GM12872 (cell line): Measurements from ENCODE around the gene ZBED4.

Experiments
- TF ChIP-seq, protein P1 (sequence below): IDR thresholded peaks from 3 replicates; pipeline ENCODE4 v1.5.1; 2011; ENCODE audit warnings: low read depth, mild to moderate bottlenecking, low read length, moderate library complexity; ENCODE audit not compliant: insufficient read depth

ZBED4 gene

DNA sequence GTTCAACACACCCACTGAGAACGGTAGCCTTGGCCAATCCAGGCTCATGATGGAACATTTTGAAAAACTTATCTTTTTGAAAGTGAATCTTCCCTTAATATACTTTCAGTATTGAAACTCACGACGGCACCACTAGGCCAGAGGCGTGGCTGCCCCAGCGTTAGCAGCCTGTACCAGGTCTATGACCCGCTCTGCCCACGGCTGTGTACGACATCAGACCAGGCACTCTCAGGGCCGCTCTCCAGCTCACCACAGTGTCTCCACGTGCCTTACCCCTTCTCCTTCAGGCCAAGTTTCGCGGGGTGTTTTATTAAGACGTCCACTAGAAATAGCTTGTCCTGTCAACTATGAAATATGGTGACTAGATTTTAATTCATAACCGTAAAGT is 33.4 kb downstream of the ZBED4 start:
- TF ChIP-seq, protein P1, sequence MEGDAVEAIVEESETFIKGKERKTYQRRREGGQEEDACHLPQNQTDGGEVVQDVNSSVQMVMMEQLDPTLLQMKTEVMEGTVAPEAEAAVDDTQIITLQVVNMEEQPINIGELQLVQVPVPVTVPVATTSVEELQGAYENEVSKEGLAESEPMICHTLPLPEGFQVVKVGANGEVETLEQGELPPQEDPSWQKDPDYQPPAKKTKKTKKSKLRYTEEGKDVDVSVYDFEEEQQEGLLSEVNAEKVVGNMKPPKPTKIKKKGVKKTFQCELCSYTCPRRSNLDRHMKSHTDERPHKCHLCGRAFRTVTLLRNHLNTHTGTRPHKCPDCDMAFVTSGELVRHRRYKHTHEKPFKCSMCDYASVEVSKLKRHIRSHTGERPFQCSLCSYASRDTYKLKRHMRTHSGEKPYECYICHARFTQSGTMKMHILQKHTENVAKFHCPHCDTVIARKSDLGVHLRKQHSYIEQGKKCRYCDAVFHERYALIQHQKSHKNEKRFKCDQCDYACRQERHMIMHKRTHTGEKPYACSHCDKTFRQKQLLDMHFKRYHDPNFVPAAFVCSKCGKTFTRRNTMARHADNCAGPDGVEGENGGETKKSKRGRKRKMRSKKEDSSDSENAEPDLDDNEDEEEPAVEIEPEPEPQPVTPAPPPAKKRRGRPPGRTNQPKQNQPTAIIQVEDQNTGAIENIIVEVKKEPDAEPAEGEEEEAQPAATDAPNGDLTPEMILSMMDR, result no peak

DNA sequence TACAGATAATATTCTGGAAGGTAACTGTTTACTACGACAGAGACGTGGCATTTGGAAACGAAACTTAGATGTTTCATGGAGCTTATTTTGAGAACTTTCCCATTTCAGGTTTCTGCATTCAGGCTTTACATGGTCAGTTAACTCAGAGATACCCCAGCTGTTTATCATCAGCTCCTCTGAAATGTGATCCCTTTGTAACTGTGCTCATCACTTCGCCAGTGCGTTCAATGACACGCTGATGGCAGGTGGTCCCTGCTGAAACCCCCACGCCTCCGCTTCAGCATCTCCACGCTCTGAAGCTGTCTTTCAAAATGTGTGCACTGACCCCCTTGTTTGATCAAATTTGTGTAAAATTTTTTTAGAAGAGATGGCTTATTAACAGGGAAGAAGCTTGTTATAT is 34.1 kb downstream of the ZBED4 start:
- TF ChIP-seq, protein P1, result no peak

DNA sequence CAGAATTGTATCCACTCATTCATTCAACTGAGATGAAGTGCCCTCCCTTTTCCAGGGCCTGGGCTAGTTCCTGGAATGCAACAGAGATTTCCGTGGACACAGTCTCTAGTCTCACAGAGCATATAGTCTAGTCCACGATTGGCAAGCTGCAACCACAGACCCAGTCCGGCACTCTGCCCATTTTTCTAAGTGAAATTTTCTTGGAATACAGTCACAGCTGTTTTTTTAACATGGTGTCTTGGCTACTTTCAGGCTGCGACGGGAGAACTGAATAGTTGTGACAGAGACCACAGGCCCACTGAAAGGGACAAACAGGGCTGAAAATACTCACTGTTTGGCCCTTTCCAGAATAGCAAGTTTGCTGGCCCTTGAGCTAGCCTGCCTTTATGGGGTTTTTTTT is 35.4 kb downstream of the ZBED4 start:
- TF ChIP-seq, protein P1, result no peak

DNA sequence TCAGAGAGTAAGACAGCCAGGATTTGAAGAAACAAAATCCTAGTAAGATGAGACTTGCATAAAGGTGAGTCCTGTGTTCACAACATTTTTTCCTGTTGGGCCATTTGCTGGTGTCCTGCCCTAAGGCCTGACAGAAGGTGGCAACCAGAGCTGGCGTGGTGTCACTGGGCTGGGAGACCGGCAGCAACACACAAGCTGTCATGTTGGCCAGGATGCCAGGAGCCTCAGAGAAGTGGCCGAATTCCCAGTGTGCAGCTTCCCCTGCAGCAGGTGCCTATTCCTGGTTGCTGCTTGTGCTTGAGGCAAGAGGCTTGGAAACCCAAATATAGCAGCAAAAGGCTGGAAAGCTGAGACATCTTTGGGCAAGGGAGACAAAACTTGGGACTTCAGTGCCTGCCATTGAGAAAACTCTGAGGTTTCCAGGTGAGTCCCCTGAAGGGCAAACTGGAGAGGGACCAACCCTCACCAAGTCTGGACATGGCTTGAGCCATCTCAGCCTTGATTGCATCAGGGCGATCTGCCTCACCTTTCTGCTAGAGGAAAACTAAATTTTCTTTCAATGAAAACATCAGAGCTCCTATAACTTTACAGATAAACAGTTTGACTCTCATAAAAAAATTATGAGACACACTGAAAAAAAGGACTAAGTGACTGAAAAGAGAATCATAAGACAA is 38.7 kb downstream of the ZBED4 start:
- TF ChIP-seq, protein P1, result no peak

DNA sequence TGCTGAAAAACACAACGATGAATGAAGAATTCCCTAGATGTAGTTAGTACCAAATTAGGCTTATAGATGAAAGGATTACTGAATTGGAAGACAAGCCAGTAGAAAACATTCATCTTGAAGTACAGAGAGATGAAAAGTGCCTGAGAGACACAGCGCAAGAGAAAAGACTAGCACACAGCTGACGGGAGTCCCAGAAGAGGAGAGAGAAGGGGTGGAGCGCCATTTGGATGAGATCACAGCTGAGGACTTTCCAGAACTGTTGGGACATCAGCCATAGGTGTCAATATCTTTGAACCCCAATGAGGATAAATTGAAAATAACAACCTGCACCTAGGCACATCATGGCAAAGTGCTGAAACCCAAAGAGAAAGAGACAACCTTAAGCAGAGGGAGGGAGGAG is 39.4 kb downstream of the ZBED4 start:
- TF ChIP-seq, protein P1, result no peak

DNA sequence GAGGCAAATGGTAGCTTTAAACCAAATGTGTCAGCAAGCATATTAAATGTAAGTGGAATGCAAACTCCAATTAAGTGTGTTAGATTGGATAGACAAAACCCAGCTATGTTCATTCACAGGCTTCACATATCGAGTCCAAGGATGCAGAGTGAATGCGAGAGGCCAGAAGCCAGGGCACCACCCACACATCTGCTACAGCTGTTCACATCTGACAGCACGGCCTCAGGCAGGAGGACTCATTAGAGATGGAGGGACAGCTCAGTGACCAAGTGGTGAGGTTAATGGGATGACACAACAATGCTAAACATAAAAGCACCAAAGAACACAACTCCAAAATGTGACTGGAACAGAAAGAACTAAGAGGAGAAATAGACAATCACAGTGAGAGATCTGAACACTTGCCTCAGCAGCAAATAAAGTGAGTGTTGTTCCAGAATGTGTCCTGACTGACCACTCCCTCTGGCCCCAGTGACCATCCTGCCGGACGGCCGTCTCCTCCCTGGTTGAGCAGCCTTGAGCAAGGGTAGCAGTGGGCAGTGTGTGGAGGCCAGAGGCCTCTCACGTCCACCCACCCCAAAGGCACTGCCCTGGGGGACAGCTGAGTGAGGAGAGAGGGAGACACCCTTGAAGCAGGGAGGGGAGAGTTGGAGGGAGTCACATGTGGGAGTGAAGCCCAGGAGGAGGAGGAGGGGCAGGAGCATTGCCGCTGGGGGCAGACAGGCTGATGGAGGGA is 40.8 kb downstream of the ZBED4 start:
- TF ChIP-seq, protein P1, result no peak

DNA sequence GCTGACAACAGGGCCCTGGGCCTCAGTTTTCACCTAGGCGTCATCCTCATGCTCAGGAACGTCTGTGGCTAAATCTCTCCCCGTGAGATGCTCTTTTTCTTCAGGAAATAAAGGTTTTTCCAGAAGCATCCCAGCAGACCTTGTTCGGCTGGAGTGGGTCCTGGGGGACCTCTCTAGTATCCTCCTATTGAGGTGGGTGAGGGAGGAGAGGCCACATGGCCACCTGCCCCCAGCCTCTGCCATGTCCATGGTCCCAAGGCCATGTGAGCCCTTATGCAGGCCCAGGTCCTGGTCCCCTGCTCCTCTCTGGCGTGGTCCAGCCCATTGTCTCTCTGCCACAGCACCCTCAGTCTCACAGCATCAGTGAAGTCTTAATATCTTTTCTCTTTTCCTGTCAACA is 42.6 kb downstream of the ZBED4 start:
- TF ChIP-seq, protein P1, result no peak
